ENCODE measurements around the gene EMB. TPM values are rescaled to one million over a fixed set of nuclear protein-coding genes. Genes with fewer than 3 reads are reported as not detected.
"Not testable (repeated sequence)": the region's sequence is repeated elsewhere in the genome, so short reads cannot be mapped to it uniquely, and the experiment has no call there.

The EMB gene
- total RNA-seq, 2 donors from 2014 or later = 22.4 to 23.9 TPM

DNA sequence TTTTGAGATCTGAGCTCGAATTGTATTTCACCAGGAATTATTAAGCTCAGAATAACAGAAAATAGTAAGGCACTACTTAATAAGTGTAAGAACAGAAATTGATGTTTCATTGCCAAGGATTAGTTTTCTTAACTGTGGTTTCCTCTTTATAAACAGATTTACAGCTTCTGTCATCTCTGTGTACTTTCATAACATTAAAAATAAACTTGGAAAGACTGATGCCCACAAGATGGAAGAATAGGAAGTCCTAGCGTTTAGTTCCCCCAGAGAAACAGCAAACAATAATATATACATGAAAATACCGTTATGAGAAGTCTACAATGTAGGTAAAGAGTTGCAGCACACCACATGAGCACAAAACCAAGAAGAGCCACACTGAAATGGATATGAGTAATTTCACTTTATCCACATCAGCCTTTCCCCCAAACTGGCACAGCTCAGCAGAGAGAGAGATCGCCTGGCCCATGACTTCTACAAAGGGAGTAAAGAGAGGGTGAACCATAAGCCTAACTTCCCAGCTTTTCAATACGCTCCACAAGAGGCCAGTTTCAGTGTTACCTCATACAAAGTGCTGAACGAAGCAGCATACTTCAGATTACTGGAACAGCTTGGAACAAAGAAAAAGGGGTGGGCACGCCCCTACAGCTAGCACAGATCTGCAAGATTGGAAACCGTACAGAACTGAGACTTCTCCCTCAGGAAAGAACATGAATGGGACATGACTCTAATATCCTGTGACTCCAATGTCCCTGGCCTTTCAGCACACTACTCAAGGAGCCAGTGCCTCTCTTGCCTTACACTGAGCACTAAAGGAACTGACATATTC is 75.4 kb downstream of the EMB start:
- no peak overlapping the region for H3K27ac ChIP-seq

DNA sequence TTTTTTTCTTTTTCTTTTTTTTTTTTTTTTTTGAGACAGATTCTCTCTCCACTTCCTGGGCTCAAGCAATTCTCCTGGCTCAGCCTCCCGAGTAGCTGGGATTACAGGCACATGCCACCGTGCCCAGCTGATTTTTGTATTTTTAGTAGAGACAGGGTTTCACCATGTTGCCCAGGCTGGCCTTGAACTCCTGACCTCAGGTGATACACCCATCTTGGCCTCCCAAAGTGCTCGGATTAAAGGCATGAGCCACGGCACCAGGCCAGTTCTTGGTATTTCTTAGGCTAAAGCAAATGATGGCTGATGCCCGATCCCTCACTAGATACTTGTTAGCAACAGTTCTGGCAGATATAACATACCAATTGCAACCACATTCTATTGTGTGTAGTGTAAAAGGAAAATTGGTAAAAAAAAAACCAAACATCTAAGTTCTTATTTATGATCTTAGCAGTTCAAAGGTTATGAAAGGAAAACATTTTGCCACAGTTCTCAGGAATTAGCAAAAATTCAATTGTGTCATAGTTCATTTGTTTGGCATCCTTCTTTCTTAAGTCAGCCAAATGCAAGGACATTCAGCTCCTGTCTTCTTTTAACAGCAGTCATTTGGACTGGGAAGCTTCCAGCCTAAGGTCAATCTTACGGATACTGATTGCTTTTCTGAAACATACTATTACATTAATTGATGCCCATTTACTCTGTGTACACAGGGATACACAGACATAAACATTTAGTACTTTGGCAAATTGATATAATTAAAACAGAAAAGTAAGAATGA is 76.4 kb downstream of the EMB start:
- H3K36me3 ChIP-seq; DNase-seq (ENCODE audit: low spot score); intact Hi-C loops (cut with DNase I): not testable (repeated sequence)

More for the DNA sequence above, 75.4 kb downstream of the EMB start:
- no peak for DNase-seq (ENCODE audit: low spot score)
- no peak overlapping the region for H3K4me3 ChIP-seq
- H3K4me1 ChIP-seq (replicated peaks) = no peaks in the 10 kb centered on the region
- intact Hi-C loops (cut with DNase I) = no loop called here
- H3K9me3 ChIP-seq = no peaks in the 10 kb centered on the region
- WGBS = 60% methylated on average over 8 of the region's 8 CpGs
- TF ChIP-seq, protein P1, sequence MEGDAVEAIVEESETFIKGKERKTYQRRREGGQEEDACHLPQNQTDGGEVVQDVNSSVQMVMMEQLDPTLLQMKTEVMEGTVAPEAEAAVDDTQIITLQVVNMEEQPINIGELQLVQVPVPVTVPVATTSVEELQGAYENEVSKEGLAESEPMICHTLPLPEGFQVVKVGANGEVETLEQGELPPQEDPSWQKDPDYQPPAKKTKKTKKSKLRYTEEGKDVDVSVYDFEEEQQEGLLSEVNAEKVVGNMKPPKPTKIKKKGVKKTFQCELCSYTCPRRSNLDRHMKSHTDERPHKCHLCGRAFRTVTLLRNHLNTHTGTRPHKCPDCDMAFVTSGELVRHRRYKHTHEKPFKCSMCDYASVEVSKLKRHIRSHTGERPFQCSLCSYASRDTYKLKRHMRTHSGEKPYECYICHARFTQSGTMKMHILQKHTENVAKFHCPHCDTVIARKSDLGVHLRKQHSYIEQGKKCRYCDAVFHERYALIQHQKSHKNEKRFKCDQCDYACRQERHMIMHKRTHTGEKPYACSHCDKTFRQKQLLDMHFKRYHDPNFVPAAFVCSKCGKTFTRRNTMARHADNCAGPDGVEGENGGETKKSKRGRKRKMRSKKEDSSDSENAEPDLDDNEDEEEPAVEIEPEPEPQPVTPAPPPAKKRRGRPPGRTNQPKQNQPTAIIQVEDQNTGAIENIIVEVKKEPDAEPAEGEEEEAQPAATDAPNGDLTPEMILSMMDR (IDR thresholded peaks at IDR 0.05) = no peak
- no peak for TF ChIP-seq POLR2A (IDR thresholded peaks at IDR 0.05)
- no peak for TF ChIP-seq POLR2AphosphoS5 (IDR thresholded peaks at IDR 0.05)
- H3K36me3 ChIP-seq = no peaks in the 10 kb centered on the region
- no peaks in the 10 kb centered on the region for H3K27me3 ChIP-seq (replicated peaks; ENCODE audit: insufficient read depth)

DNA sequence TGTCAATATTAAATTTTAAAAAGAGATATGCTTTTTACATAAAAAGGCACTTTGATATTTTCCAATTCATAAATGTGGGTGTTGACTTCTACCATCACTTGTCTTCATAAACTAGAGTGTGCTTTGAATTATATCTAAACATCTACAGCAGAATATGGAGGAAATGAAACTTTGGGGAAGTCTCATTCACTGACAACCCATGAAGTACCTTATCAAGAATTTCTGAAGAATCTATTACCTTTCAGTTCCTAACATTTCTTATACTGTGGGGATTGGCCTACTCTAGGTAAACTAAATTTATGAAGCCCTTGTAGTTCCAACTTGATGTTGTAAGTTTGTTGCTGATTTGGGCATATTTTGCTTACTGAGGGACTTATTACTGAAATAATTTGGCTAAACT is 81.9 kb downstream of the EMB start:
- Histone ChIP-seq H3K27ac (no peak overlapping the region), H3K4me1 (replicated peaks) (no peaks in the 10 kb centered on the region), H3K36me3 (no peaks in the 10 kb centered on the region), H3K27me3 (replicated peaks; ENCODE audit: insufficient read depth) (no peaks in the 10 kb centered on the region), H3K4me3 (no peak overlapping the region), H3K9me3 (no peaks in the 10 kb centered on the region)
- TF ChIP-seq POLR2A (IDR thresholded peaks at IDR 0.05) (no peak), POLR2AphosphoS5 (IDR thresholded peaks at IDR 0.05) (no peak)
- TF ChIP-seq, protein P1 (IDR thresholded peaks at IDR 0.05) = no peak
- intact Hi-C loops (cut with DNase I) = no loop called here
- no peak for DNase-seq (ENCODE audit: low spot score)

More for the DNA sequence above, 76.4 kb downstream of the EMB start:
- H3K9me3 ChIP-seq; H3K4me1 ChIP-seq (replicated peaks); H3K27me3 ChIP-seq (replicated peaks; ENCODE audit: insufficient read depth); H3K27ac ChIP-seq; H3K4me3 ChIP-seq: not testable (repeated sequence)
- WGBS = 82% methylated on average over 6 of the region's 6 CpGs

GRCh38 chr5:50352382-50352781 is 88.7 kb downstream of the EMB start:
- no peak overlapping the region for H3K27ac ChIP-seq
- DNase-seq (ENCODE audit: low spot score) = no peak
- intact Hi-C loops (cut with DNase I) = no loop called here
- H3K36me3 ChIP-seq = no peaks in the 10 kb centered on the region
- no peaks in the 10 kb centered on the region for H3K9me3 ChIP-seq
- H3K27me3 ChIP-seq (replicated peaks; ENCODE audit: insufficient read depth) = no peaks in the 10 kb centered on the region
- TF ChIP-seq, protein P1 (IDR thresholded peaks at IDR 0.05) = no peak
- TF ChIP-seq POLR2A (IDR thresholded peaks at IDR 0.05) (no peak), POLR2AphosphoS5 (IDR thresholded peaks at IDR 0.05) (no peak)
- 80% methylated on average over 2 of the region's 2 CpGs for WGBS
- H3K4me1 ChIP-seq (replicated peaks) = no peaks in the 10 kb centered on the region
- no peak overlapping the region for H3K4me3 ChIP-seq

Other genes with a start within 250 kb of the EMB start
- gene PARP8, start 225.3 kb upstream of the EMB start, total RNA-seq = 10 to 100 TPM; 21.8 TPM